Endodermal cell (in vitro differentiated cells): ENCODE data around the gene IFNK. TPM values are rescaled to one million over a fixed set of nuclear protein-coding genes. Genes with fewer than 3 reads are reported as not detected.

Experiments used
- DNase-seq: peaks from one replicate; pipeline ENCODE4 v3.0.0-alpha.2; 2017
- H3K27ac ChIP-seq: 2 replicates; pipeline ENCODE4 v1.5.1; 2013; ENCODE audit warnings: mild to moderate bottlenecking, low read depth, low read length, moderate library complexity
- H3K27me3 ChIP-seq: 2 replicates; pipeline ENCODE4 v1.6.1; 2013; ENCODE audit warnings: mild to moderate bottlenecking, low read length, moderate library complexity; ENCODE audit not compliant: insufficient read depth, control insufficient read depth, poor library complexity, severe bottlenecking
- H3K36me3 ChIP-seq: 2 replicates; pipeline ENCODE4 v1.7.0; 2013; ENCODE audit warnings: mild to moderate bottlenecking, low read length, moderate library complexity; ENCODE audit not compliant: control insufficient read depth, insufficient read depth
- H3K4me1 ChIP-seq: one replicate; pipeline ENCODE4 v1.7.0; 2013; ENCODE audit warnings: low read length; ENCODE audit not compliant: control insufficient read depth, insufficient read depth
- H3K4me3 ChIP-seq: 2 replicates; pipeline ENCODE4 v1.5.1; 2013; ENCODE audit warnings: mild to moderate bottlenecking, low read length, moderate library complexity
- H3K9ac ChIP-seq: 2 replicates; pipeline ENCODE4 v1.6.1; 2013; ENCODE audit warnings: mild to moderate bottlenecking, low read length, moderate library complexity; ENCODE audit not compliant: poor library complexity, severe bottlenecking; ENCODE audit errors: extremely low read depth
- H3K9me3 ChIP-seq: 2 replicates; pipeline ENCODE4 v1.6.1; 2013; ENCODE audit warnings: mild to moderate bottlenecking, low read length, moderate library complexity; ENCODE audit not compliant: control insufficient read depth
- H3K27ac Mint-ChIP-seq: 2 replicates; pipeline ENCODE4 v1.8.0; 2020; ENCODE audit warnings: mixed read lengths
- H3K27me3 Mint-ChIP-seq: 2 replicates; pipeline ENCODE4 v1.8.0; 2021; ENCODE audit warnings: mild to moderate bottlenecking, mixed read lengths; ENCODE audit not compliant: insufficient read depth
- H3K36me3 Mint-ChIP-seq: 2 replicates; pipeline ENCODE4 v1.8.0; 2020; ENCODE audit warnings: low read depth, mixed read lengths
- H3K4me1 Mint-ChIP-seq: 2 replicates; pipeline ENCODE4 v1.8.0; 2020; ENCODE audit warnings: mixed read lengths
- H3K4me3 Mint-ChIP-seq: 2 replicates; pipeline ENCODE4 v1.8.0; 2020; ENCODE audit warnings: mild to moderate bottlenecking, moderate library complexity, mixed read lengths
- H3K9me3 Mint-ChIP-seq: 2 replicates; pipeline ENCODE4 v1.8.0; 2020; ENCODE audit warnings: mild to moderate bottlenecking, mixed read lengths
- CTCF ChIP-seq: fragments of 200-600 bp; sonication (generic); conservative IDR thresholded peaks from 2 replicates; pipeline ENCODE4 v1.5.0; 2021; ENCODE audit warnings: antibody characterized with exemption, mild to moderate bottlenecking
- WGBS, 2 experiments: methylation state at CpG; one replicate each; pipeline versions ENCODE4 v1.1.5 to v1.1.7; 2013; ENCODE audit warnings: missing lambda C conversion rate in 2 of 2, mixed read lengths in 1 of 2; ENCODE audit not compliant: insufficient coverage in 1 of 2, insufficient read length in 1 of 2; 5-methylcytosine and 5-hydroxymethylcytosine counted together
- long read RNA-seq, 4 experiments: library from polyadenylated mRNA in 2 of 4; library from RNA in 1 of 4; library from capped mRNA in 1 of 4; stranded (forward) in 3 of 4; unstranded in 1 of 4; transcript quantifications; one replicate each; pipeline ENCODE4 v2.0.0, GENCODE V29; 2020 to 2021; ENCODE audit warnings: inconsistent platforms in 1 of 4
- polyA plus RNA-seq, 2 experiments: library from polyadenylated mRNA; stranded (reverse); fragments of 50-300 nt; gene quantifications; one replicate each; pipeline ENCODE4 v1.2.3, GENCODE V29; 2013
- total RNA-seq, 2 donors: library from RNA; stranded (reverse); fragmentation: NEBNext Ultra II Directional in 1 of 2; extraction: Animal tissue kit (Norgen Biotek cat#: 25700) in 1 of 2; gene quantifications; 2 replicates in 1 of 2; 3 replicates in 1 of 2; pipeline ENCODE4 v1.2.1, GENCODE V29; 2021

Gene IFNK
- total RNA-seq: not detected
- polyA plus RNA-seq (2013, experiment 1 of 2): not detected
- polyA plus RNA-seq (2013, experiment 2 of 2): not detected
- long read RNA-seq, experiment 1: 0 reads
- long read RNA-seq, experiment 2: 0 reads
- long read RNA-seq, experiment 3: 0 reads
- long read RNA-seq, experiment 4: 0 reads

DNA sequence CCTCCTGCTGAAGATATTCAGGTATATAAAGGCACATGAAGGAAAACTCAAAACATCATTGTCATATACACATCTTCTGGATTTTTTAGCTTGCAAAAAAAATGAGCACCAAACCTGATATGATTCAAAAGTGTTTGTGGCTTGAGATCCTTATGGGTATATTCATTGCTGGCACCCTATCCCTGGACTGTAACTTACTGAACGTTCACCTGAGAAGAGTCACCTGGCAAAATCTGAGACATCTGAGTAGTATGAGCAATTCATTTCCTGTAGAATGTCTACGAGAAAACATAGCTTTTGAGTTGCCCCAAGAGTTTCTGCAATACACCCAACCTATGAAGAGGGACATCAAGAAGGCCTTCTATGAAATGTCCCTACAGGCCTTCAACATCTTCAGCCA is at the start of gene IFNK:
Gene IFNK, plus strand, starts transcription at position 55 of the 400 bp plus-strand sequence. Its CDS starts 47 bp downstream, at position 102.
- H3K36me3 Mint-ChIP-seq: no peaks in the 10 kb centered on the region
- H3K27me3 Mint-ChIP-seq: peaks cover 23% of the 10 kb centered on the region
- H3K4me1 ChIP-seq: peaks cover 4% of the 10 kb centered on the region
- TF ChIP-seq CTCF: no peak
- 91 to 100% methylated on average over 2 of the region's 2 CpGs for WGBS, 2 experiments
- no peak within 1 kb of the TSS for H3K4me3 Mint-ChIP-seq
- peaks cover 6% of the 10 kb centered on the region for H3K4me1 Mint-ChIP-seq
- no peak for DNase-seq
- no peak within 1 kb of the TSS for H3K4me3 ChIP-seq
- H3K27ac ChIP-seq: no peak within 1 kb of the TSS
- no peak within 1 kb of the TSS for H3K27ac Mint-ChIP-seq
- no peaks in the 10 kb centered on the region for H3K9me3 ChIP-seq
- H3K9ac ChIP-seq: no peak within 1 kb of the TSS
- H3K9me3 Mint-ChIP-seq: no peaks in the 10 kb centered on the region
- H3K27me3 ChIP-seq: peaks cover 24% of the 10 kb centered on the region
- no peaks in the 10 kb centered on the region for H3K36me3 ChIP-seq

GRCh38 chr9:27474305-27474704 is 49.8 kb upstream of the IFNK start:
- DNase-seq: no peak
- peaks cover 19% of the 10 kb centered on the region for H3K9me3 ChIP-seq
- no peak overlapping the region for H3K27ac Mint-ChIP-seq
- peaks cover 16% of the 10 kb centered on the region for H3K9me3 Mint-ChIP-seq
- 91% methylated on average over 1 of the region's 1 CpG; no CpG with 5 or more reads in 1 of the 2 experiments for WGBS, 2 experiments
- no peak overlapping the region for H3K4me3 ChIP-seq
- H3K27ac ChIP-seq: no peak overlapping the region
- peaks cover 2% of the 10 kb centered on the region for H3K36me3 Mint-ChIP-seq
- no peak overlapping the region for H3K4me3 Mint-ChIP-seq
- H3K9ac ChIP-seq: no peak overlapping the region
- H3K4me1 Mint-ChIP-seq: peaks cover 11% of the 10 kb centered on the region
- no peaks in the 10 kb centered on the region for H3K27me3 ChIP-seq
- H3K36me3 ChIP-seq: no peaks in the 10 kb centered on the region
- TF ChIP-seq CTCF: no peak
- peaks cover 2% of the 10 kb centered on the region for H3K27me3 Mint-ChIP-seq
- no peaks in the 10 kb centered on the region for H3K4me1 ChIP-seq

- Mint-ChIP-seq H3K4me3 (no peak overlapping the region), H3K27me3 (peaks cover 2% of the 10 kb centered on the region), H3K36me3 (peaks cover 2% of the 10 kb centered on the region), H3K27ac (no peak overlapping the region), H3K4me1 (peaks cover 11% of the 10 kb centered on the region), H3K9me3 (peaks cover 20% of the 10 kb centered on the region)
- Histone ChIP-seq H3K9ac (no peak overlapping the region), H3K27ac (no peak overlapping the region), H3K27me3 (no peaks in the 10 kb centered on the region), H3K4me1 (no peaks in the 10 kb centered on the region), H3K4me3 (no peak overlapping the region), H3K36me3 (no peaks in the 10 kb centered on the region), H3K9me3 (peaks cover 26% of the 10 kb centered on the region)
- no peak for TF ChIP-seq CTCF
- WGBS, 2 experiments: 90 to 98% methylated on average over 5 to 7 of the region's 7 CpGs
- DNase-seq: no peak
Measured at GRCh38 chr9:27475057-27475595, 49.0 kb upstream of the IFNK start.
